Central memory CD4-positive, alpha-beta T cell (primary cell): ENCODE data around the gene COX6A2.

Source experiments
- DNase-seq: peaks from one replicate; pipeline ENCODE4 v3.0.0; 2022
- total RNA-seq, 3 experiments: gene quantifications; one replicate each; lab custom pipeline; 2026; lab: John Stamatoyannopoulos, UW

COX6A2 gene
- 0 reads per million in 3 experiments for total RNA-seq

DNA sequence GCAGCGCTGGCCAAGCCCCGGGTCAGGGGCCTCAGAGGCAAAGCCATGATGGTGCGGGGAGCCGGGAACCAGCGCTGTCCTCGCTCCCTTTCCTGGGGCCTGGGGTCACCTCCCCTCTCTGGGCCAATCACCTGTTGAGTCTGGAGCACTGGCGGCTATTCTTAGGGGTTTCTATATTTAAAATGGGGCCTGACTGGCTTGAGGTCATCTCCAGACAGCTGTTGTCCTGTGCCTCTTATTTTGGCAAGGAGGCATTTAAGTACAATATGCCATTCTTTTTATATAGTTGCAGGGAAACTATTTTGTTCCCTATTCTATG, at the start of gene COX6A2:
Gene COX6A2 (minus strand): TSS at position 82 of the 319 bp plus-strand sequence. CDS start 35 bp downstream, at position 47.
- no peak for DNase-seq

GRCh38 chr16:31477220-31478216, 49.4 kb upstream of the COX6A2 start:
- no peak for DNase-seq

DNA sequence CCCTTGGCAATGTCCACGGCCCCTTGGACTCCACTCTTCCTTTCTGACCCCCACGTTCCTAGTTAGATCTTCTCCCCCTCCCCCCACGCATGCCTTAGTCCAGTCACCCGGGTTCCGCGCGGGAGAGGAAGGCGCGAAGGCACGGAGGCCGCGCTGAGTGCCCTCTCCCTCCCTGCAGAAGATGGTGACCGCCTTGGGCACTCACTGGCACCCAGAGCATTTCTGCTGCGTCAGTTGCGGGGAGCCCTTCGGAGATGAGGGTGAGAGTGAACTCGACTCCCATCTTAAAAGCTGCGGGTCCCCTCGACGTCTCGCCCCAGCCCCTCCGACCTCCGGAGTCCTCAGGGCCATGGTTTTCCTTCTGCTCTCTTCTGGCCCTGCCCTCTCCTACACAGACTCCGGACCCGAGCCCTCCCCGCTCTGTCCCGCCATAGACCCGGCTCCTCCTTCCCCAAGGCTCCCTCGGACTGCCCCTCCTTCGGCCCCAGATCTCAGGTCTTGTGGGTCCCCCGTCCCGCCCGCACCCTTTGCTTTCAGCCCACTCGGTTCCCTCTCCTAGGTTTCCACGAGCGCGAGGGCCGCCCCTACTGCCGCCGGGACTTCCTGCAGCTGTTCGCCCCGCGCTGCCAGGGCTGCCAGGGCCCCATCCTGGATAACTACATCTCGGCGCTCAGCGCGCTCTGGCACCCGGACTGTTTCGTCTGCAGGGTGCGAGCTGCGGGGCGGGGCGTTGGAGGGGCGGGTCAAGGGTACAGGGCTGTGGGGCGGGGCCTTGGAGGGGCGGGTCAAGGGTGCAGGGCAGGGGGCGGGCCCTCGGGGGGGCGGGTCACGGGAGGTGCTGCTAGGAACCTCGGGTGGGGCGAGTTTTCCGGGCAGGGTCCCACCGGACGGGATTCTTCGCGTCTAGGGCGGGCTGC, 48.4 kb upstream of the COX6A2 start:
- peak; percentile 70 for DNase-seq

- DNase-seq = no peak
These were observed 47.8 kb upstream of the COX6A2 start for GRCh38 chr16:31475946-31476302.

- no peak for DNase-seq
These were observed 46.9 kb upstream of the COX6A2 start for GRCh38 chr16:31474773-31475738.

DNA sequence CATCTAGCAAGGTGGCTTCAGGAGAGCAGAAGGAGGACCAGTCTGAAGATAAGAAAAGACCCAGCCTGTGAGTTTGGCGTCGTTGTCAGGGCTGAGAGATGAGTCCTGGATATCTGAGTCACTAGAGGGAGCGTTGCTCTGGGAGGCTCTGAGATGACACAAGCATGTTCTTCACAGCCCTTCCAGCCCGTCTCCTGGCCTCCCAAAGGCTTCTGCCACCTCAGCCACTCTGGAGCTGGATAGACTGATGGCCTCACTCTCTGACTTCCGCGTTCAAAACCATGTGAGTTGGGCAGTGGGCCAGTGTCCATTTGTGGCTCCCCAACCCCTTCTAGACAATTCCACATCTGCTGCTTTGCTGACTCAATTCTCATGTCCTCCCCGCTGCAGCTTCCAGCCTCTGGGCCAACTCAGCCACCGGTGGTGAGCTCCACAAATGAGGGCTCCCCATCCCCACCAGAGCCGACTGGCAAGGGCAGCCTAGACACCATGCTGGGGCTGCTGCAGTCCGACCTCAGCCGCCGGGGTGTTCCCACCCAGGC, 46.1 kb upstream of the COX6A2 start:
- DNase-seq = no peak

DNA sequence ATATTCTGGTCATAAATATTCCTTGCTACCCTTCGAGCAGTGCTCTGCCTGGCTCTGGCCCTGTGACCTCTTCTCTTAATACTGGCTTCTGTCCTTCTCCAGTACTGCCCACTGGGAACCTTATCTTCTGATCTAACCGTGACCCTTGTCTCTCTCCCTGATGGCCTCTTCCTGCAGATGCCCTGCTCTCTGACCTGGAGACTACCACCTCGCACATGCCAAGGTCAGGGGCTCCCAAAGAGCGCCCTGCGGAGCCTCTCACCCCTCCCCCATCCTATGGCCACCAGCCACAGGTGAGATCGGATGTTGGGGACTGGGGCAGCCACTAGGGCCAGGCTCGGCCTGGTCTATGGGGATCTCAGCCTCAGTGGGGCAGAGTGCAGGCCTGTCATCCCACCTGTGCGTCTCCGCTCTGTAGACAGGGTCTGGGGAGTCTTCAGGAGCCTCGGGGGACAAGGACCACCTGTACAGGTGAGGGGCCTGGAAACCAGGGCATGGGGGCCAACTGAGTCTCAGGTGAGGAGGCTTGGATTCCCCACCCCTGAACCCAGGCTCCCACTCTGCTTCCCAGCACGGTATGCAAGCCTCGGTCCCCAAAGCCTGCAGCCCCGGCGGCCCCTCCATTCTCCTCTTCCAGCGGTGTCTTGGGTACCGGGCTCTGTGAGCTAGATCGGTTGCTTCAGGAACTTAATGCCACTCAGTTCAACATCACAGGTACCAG, 45.3 kb upstream of the COX6A2 start:
- no peak for DNase-seq

GRCh38 chr16:31472709-31473203, 44.6 kb upstream of the COX6A2 start:
- peak; percentile 19 for DNase-seq

- no peak for DNase-seq
These were observed 43.9 kb upstream of the COX6A2 start, which contains the start of gene TGFB1I1 for GRCh38 chr16:31471875-31472708. TGFB1I1 (plus strand) TSS chr16:31472152; CDS start chr16:31472189, 37 bp downstream.

- no peak for DNase-seq
These were observed 43.2 kb upstream of the COX6A2 start for GRCh38 chr16:31471241-31471874.

DNA sequence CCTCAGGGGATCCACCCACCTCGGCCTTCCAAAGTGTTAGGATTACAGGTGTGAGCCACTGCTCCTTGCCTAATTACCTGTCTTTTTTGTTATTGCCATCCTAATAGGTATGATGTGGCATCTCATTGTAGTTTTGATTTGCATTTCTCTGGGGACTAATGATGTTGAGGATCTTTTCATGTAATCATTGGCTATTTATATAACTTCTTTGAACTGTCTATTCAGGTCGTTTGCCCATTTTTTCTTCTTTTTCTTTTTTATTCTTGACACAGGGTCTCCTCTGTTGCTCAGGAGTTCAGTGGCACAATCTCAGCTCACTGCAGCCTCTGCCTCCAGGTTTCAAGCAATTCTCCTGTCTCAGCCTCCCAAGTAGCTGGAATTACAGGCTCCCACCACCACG, 42.5 kb upstream of the COX6A2 start:
- no peak for DNase-seq

GRCh38 chr16:31467858-31468257, 39.7 kb upstream of the COX6A2 start:
- no peak for DNase-seq

- no peak for DNase-seq
These were observed 39.1 kb upstream of the COX6A2 start for GRCh38 chr16:31467151-31467773.

DNA sequence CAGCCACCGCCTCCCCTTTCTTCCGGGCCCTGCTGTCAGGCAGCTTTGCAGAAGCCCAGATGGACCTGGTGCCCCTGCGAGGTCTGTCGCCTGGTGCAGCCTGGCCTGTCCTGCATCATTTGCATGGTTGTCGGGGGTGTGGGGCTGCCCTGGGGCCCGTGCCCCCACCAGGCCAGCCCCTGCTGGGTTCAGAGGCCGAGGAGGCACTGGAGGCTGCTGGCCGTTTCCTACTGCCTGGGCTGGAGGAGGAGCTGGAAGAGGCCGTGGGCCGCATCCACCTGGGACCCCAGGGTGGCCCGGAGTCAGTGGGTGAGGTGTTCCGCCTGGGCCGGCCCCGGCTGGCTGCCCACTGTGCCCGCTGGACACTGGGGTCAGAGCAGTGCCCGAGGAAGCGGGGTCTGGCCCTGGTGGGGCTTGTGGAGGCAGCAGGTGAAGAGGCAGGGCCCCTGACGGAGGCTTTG, 38.3 kb upstream of the COX6A2 start:
- no peak for DNase-seq

- DNase-seq = no peak
These were observed 37.7 kb upstream of the COX6A2 start for GRCh38 chr16:31465788-31466370.

DNA sequence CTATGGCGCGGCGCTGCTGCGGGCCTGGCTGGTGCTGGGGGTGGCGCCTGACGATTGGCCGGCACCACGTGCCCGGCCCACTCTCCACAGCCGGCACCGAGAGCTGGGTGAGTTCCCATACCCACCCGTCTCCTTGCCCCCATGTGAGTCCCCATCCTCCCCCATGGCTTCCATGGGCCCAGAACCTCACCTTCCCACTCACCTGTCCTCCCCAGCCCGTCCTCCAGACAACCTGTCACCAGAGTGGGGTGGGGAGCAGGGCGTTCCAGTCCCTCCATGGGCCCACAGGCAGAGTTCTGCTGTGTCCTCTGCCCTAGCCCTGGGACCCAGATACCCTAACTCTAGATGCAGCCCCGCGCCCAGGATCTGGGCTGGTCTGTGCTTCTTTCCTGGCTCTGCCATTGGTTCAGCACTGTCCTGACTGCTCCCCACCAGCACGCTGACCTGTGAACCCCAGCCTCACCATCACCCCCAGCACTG, 36.7 kb upstream of the COX6A2 start:
- no peak for DNase-seq

GRCh38 chr16:31464348-31464769, 36.2 kb upstream of the COX6A2 start:
- no peak for DNase-seq
